K562 (cell line): ENCODE results near the gene GPRIN1. TPM values are rescaled to one million over a fixed set of nuclear protein-coding genes. Genes with fewer than 3 reads are reported as not detected.

Experiments
- CBFB ChIP-seq: sonication (generic); formaldehyde crosslinking; IDR thresholded peaks from 2 replicates; pipeline ENCODE4 v1.4.0; 2020; ENCODE audit warnings: mild to moderate bottlenecking, missing genetic modification reagents
- CBX1 ChIP-seq: sonication (generic); IDR thresholded peaks from 2 replicates; pipeline ENCODE4 v1.6.1; 2016; ENCODE audit warnings: antibody characterized with exemption, low read depth, mild to moderate bottlenecking
- CBX2 ChIP-seq: fragments of 200-600 bp; sonication (generic); IDR thresholded peaks from one replicate; pipeline ENCODE4 v1.6.1; 2012; ENCODE audit warnings: mild to moderate bottlenecking, low read length, inconsistent platforms; ENCODE audit not compliant: insufficient read depth, poor library complexity, severe bottlenecking
- CCNT2 ChIP-seq: IDR thresholded peaks from 2 replicates; pipeline ENCODE4 v1.6.1; 2011; ENCODE audit warnings: borderline replicate concordance, low read depth, mild to moderate bottlenecking, moderate library complexity, mixed read lengths, low read length; ENCODE audit not compliant: insufficient read length; ENCODE audit errors: extremely low read depth
- DDX20 ChIP-seq: fragments of 450-650 bp; IDR thresholded peaks from 2 replicates; pipeline ENCODE4 v1.6.1; 2016; ENCODE audit warnings: missing genetic modification characterization, low read depth, mild to moderate bottlenecking, missing compliant biosample characterization, moderate library complexity
- ELF2 ChIP-seq: fragments of 250-450 bp; sonication (Bioruptor Pico); IDR thresholded peaks from 2 replicates; pipeline ENCODE4 v1.5.0; 2021; ENCODE audit warnings: mild to moderate bottlenecking
- FIP1L1 ChIP-seq: fragments of 200-400 bp; formaldehyde crosslinking; IDR thresholded peaks from 2 replicates; pipeline ENCODE4 v1.6.1; 2018; ENCODE audit warnings: mild to moderate bottlenecking, low read depth, low read length; ENCODE audit not compliant: poor library complexity, severe bottlenecking
- FUS ChIP-seq: fragments of 200-400 bp; formaldehyde crosslinking; optimal IDR thresholded peaks from 2 replicates; pipeline ENCODE3; 2017; ENCODE audit warnings: low read depth, low read length
- HOXB6 ChIP-seq: fragments of 250-450 bp; sonication (Bioruptor Pico); IDR thresholded peaks from 2 replicates; pipeline ENCODE4 v1.5.1; 2022; ENCODE audit warnings: mild to moderate bottlenecking, borderline replicate concordance
- JUNB ChIP-seq: fragments of 450-650 bp; formaldehyde crosslinking; conservative IDR thresholded peaks from 2 replicates; pipeline ENCODE4 v1.4.0; 2020; ENCODE audit warnings: mild to moderate bottlenecking
- MAFK ChIP-seq: IDR thresholded peaks from 2 replicates; pipeline ENCODE4 v1.6.1; 2011; ENCODE audit warnings: low read length, improper control_type of control experiment
- MTA1 ChIP-seq: fragments of 450-650 bp; IDR thresholded peaks from 2 replicates; pipeline ENCODE4 v1.6.1; 2017; ENCODE audit warnings: borderline replicate concordance
- NR4A1 ChIP-seq, 2 experiments: fragments of 250-450 bp in 1 of 2; fragments of 450-650 bp in 1 of 2; sonication (Bioruptor Pico) in 1 of 2; IDR thresholded peaks; 2 replicates each; pipeline versions ENCODE4 v1.4.0 to v1.6.1; 2016 to 2020; ENCODE audit warnings: mild to moderate bottlenecking in 2 of 2, missing compliant biosample characterization in 1 of 2, missing genetic modification characterization in 1 of 2, moderate library complexity in 1 of 2
- PHF8 ChIP-seq: fragments of 200-600 bp; sonication (generic); IDR thresholded peaks from 2 replicates; pipeline ENCODE4 v1.6.1; 2012; ENCODE audit warnings: mixed run types, mild to moderate bottlenecking, inconsistent platforms, low read length, moderate library complexity, borderline replicate concordance
- PRPF4 ChIP-seq: fragments of 200-400 bp; formaldehyde crosslinking; IDR thresholded peaks from one replicate; pipeline ENCODE4 v1.6.1; 2017; ENCODE audit warnings: low read length, low read depth, mild to moderate bottlenecking; ENCODE audit not compliant: insufficient read depth, poor library complexity, severe bottlenecking
- RBM14 ChIP-seq: fragments of 200-400 bp; formaldehyde crosslinking; IDR thresholded peaks from 2 replicates; pipeline ENCODE4 v1.6.1; 2018; ENCODE audit warnings: low read depth, mild to moderate bottlenecking, low read length, moderate library complexity, borderline replicate concordance; ENCODE audit not compliant: insufficient read depth
- SREBF2 ChIP-seq: sonication (generic); formaldehyde crosslinking; IDR thresholded peaks from 2 replicates; pipeline ENCODE4 v1.4.0; 2020; ENCODE audit warnings: mild to moderate bottlenecking, missing genetic modification reagents
- TBP ChIP-seq: optimal IDR thresholded peaks from 2 replicates; pipeline ENCODE3; 2011; ENCODE audit warnings: low read depth, low read length, improper control_type of control experiment
- TCF3 ChIP-seq: sonication (generic); formaldehyde crosslinking; IDR thresholded peaks from 2 replicates; pipeline ENCODE4 v1.4.0; 2020; ENCODE audit warnings: mild to moderate bottlenecking, missing genetic modification reagents
- TEAD1 ChIP-seq, 2 experiments: fragments of 450-650 bp in 1 of 2; sonication (generic) in 1 of 2; formaldehyde crosslinking; IDR thresholded peaks; 2 replicates each; pipeline versions ENCODE4 v1.4.0 to v1.8.0; 2020 to 2022; ENCODE audit warnings: mild to moderate bottlenecking in 2 of 2, missing genetic modification reagents in 1 of 2
- ZNF395 ChIP-seq: fragments of 200-800 bp; sonication (Bioruptor generic); IDR thresholded peaks from 2 replicates; pipeline ENCODE4 v1.6.1; 2017; ENCODE audit warnings: missing genetic modification characterization, missing compliant biosample characterization
- ZNF436 ChIP-seq: fragments of 250-450, 450-650 bp; sonication (Bioruptor Pico); formaldehyde crosslinking; IDR thresholded peaks from 2 replicates; pipeline ENCODE4 v1.7.0; 2020; ENCODE audit warnings: mild to moderate bottlenecking
- ZNF76 ChIP-seq: fragments of 250-450 bp; sonication (Bioruptor Pico); IDR thresholded peaks from 2 replicates; pipeline ENCODE4 v1.4.0; 2020; ENCODE audit warnings: mild to moderate bottlenecking, moderate library complexity, borderline replicate concordance
- polyA plus RNA-seq, 8 experiments: library from polyadenylated mRNA; depleted of rRNA in 4 of 8; stranded (reverse) in 5 of 8; unstranded in 3 of 8; fragments of >200 nt; fragmentation: Nextera tagmentation in 2 of 8; fragmentation: Illumina TruSeq in 1 of 8; extraction: Ambion mirVana in 2 of 8; extraction: Trizol in 1 of 8; gene quantifications; 2 replicates each; pipeline versions ENCODE4 v1.2.1 to v1.2.3, GENCODE V29; 2011 to 2014; ENCODE audit warnings: inconsistent platforms in 1 of 8, missing spikeins in 1 of 8
- total RNA-seq, 7 experiments: library from RNA; depleted of rRNA in 6 of 7; stranded (reverse); fragments of >200 nt in 6 of 7; fragmentation: Illumina TruSeq in 2 of 7; extraction: Trizol in 2 of 7; gene quantifications; 2 replicates each; pipeline versions ENCODE4 v1.2.1 to v1.2.3, GENCODE V29; 2011 to 2021; ENCODE audit warnings: low replicate concordance in 1 of 7
- TF ChIP-seq, protein P1 (sequence below): fragments of 450-650 bp; formaldehyde crosslinking; IDR thresholded peaks from 2 replicates; pipeline ENCODE4 v1.4.0; 2020; ENCODE audit warnings: mild to moderate bottlenecking, mixed read lengths
- TF ChIP-seq, protein P2 (sequence below): fragments of 450-650 bp; formaldehyde crosslinking; IDR thresholded peaks from 2 replicates; pipeline ENCODE4 v1.4.0; 2022; ENCODE audit warnings: mild to moderate bottlenecking, moderate library complexity

The GPRIN1 gene
- total and polyA plus RNA-seq, 9 of the 15 experiments (the other 6 are each of a cell fraction or from before 2014, with no cell fraction given), result 0.15 to 11.6 (median 4.4) TPM

- TF ChIP-seq, protein P1, sequence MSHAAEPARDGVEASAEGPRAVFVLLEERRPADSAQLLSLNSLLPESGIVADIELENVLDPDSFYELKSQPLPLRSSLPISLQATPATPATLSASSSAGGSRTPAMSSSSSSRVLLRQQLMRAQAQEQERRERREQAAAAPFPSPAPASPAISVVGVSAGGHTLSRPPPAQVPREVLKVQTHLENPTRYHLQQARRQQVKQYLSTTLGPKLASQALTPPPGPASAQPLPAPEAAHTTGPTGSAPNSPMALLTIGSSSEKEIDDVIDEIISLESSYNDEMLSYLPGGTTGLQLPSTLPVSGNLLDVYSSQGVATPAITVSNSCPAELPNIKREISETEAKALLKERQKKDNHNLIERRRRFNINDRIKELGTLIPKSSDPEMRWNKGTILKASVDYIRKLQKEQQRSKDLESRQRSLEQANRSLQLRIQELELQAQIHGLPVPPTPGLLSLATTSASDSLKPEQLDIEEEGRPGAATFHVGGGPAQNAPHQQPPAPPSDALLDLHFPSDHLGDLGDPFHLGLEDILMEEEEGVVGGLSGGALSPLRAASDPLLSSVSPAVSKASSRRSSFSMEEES (CRISPR knock-in tag), result no peak
- no peak for TF ChIP-seq NR4A1 (CRISPR knock-in tag; IDR thresholded peaks at IDR 0.05)
- no peak for TF ChIP-seq NR4A1 (tag; IDR thresholded peaks at IDR 0.05)
- TF ChIP-seq ELF2 (CRISPR knock-in tag), result no peak
- no peak for TF ChIP-seq TCF3 (CRISPR knock-in tag)
- TF ChIP-seq, protein P2, sequence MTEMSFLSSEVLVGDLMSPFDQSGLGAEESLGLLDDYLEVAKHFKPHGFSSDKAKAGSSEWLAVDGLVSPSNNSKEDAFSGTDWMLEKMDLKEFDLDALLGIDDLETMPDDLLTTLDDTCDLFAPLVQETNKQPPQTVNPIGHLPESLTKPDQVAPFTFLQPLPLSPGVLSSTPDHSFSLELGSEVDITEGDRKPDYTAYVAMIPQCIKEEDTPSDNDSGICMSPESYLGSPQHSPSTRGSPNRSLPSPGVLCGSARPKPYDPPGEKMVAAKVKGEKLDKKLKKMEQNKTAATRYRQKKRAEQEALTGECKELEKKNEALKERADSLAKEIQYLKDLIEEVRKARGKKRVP (CRISPR knock-in tag), result no peak
- no peak for TF ChIP-seq TBP
- TF ChIP-seq PHF8, result peak; percentile 61; the same call in 1 of the 2 replicates
- no peak for TF ChIP-seq ZNF395 (CRISPR knock-in tag)
- peak; percentile 66 for TF ChIP-seq FIP1L1
- TF ChIP-seq CBFB (CRISPR knock-in tag), result no peak
- no peak for TF ChIP-seq CBX2
- no peak for TF ChIP-seq JUNB (CRISPR knock-in tag)
- TF ChIP-seq TEAD1 (CRISPR knock-in tag; IDR thresholded peaks at IDR 0.05), result no peak
- no peak for TF ChIP-seq MTA1
- TF ChIP-seq ZNF76, result no peak
- no peak for TF ChIP-seq MAFK
- peak; percentile 24 for TF ChIP-seq CCNT2
- no peak for TF ChIP-seq FUS
- no peak for TF ChIP-seq DDX20 (tag)
- TF ChIP-seq ZNF436 (CRISPR knock-in tag), result no peak
- no peak for TF ChIP-seq HOXB6 (CRISPR knock-in tag)
- no peak for TF ChIP-seq SREBF2 (CRISPR knock-in tag)
- TF ChIP-seq CBX1, result 0 out of 2 replicates have a peak, but pooled peaks have one; percentile 42
- no peak for TF ChIP-seq RBM14
- no peak for TF ChIP-seq PRPF4
Measured at GRCh38 chr5:176609724-176610434, at the start of gene GPRIN1 (continued).
